Daoy (cell line): Measurements from ENCODE around the gene B4GALT7. TPM values are rescaled to one million over a fixed set of nuclear protein-coding genes. Genes with fewer than 3 reads are reported as not detected.
A peak's percentile ranks its signal among the peaks of the same experiment; 100 is the strongest.

Source experiments
- DNase-seq: peaks from one replicate; pipeline ENCODE4 v3.0.0-alpha.2; 2015; ENCODE audit warnings: low read depth
- total RNA-seq: library from RNA; depleted of rRNA; stranded (reverse); fragments of >200 nt; shearing (Covaris generic); gene quantifications from 2 replicates; pipeline ENCODE4 v1.2.3, GENCODE V29; 2014

B4GALT7 gene
- total RNA-seq, 1 experiment from 2014 or later = 35.1 TPM

DNA sequence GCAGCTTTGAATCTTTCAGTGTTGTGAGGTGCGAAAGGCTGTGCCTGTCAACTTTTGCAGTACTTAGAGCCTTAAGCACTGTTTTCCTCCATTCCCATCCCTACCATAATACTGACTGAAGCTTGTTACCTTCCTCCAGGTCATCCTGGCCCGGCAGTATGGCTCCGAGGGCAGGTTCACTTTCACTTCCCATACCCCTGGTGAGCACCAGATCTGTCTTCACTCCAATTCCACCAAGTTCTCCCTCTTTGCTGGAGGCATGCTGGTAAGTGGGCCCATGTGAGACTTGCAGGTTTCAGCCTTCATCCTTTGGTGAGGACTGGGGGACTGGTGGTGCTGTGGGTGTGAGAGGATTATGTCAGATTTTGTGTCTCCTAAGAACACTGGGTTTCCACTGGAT is 6.4 kb upstream of the B4GALT7 start:
- DNase-seq = no peak

GRCh38 chr5:177594071-177594470 is 5.9 kb upstream of the B4GALT7 start:
- no peak for DNase-seq

GRCh38 chr5:177595026-177595585 is 4.8 kb upstream of the B4GALT7 start:
- no peak for DNase-seq

DNA sequence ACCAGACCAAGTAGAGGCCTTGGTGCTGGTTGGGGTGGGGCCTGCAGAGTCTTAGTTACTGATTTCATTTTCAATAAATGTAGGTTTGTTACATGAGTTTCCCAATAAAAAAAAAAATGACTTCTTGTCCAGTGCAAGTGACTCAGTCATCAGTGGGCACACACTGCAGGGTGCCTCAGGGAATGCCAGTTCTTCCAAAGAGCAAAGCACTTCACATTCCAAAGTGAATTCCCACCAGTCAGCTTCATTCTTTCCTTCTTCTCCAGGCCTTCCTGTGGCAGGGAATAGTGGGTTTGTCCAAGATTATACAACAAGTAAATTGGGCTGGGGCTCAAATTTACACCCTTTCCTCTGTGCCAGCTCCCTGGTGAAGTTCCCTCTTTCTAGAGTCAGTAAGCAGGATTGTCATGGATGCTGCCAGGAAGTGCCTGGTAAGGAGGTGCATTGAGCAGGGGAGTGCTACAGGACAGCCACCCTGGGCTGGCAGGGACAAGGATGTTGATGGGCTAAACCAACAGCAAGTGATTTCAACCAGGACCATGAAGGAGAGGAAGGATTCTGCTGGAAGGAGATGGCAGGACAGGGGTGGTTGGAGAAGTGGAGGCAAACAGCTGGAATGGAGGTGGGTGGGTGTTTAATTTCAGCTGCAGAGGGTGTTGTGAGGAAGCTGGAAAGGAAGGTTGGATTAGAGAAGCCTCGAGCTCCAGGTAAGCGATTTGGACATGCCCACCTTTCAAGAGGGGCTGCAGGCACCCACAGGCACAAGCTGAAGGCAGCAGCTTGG is 3.7 kb upstream of the B4GALT7 start:
- no peak for DNase-seq

GRCh38 chr5:177596775-177597238 is 3.1 kb upstream of the B4GALT7 start:
- DNase-seq = no peak

GRCh38 chr5:177598477-177598876 is 1.5 kb upstream of the B4GALT7 start:
- peak; percentile 54 for DNase-seq

- peak; percentile 33 for DNase-seq
Measured at GRCh38 chr5:177600508-177601018, 631 bp downstream of the B4GALT7 start.

DNA sequence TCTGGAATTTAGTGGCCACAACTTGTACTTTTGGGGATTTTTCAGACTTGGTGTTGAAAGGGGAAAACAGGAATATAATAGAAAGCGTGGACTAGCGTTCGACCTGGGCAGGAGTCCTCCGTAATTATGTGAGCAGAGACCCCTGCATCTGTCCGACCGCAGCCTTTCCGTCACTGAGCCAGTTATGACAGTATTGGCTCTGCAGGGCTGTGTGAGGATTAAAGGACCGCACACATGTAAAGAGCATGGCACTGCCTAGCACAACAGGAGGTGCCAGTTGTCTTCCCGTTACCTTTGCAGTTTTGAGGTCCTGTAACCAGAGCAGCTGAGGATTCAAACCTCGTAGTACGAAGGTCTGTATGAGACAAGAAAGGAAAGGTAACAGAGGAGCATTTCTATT is 1.2 kb downstream of the B4GALT7 start:
- DNase-seq = no peak

DNA sequence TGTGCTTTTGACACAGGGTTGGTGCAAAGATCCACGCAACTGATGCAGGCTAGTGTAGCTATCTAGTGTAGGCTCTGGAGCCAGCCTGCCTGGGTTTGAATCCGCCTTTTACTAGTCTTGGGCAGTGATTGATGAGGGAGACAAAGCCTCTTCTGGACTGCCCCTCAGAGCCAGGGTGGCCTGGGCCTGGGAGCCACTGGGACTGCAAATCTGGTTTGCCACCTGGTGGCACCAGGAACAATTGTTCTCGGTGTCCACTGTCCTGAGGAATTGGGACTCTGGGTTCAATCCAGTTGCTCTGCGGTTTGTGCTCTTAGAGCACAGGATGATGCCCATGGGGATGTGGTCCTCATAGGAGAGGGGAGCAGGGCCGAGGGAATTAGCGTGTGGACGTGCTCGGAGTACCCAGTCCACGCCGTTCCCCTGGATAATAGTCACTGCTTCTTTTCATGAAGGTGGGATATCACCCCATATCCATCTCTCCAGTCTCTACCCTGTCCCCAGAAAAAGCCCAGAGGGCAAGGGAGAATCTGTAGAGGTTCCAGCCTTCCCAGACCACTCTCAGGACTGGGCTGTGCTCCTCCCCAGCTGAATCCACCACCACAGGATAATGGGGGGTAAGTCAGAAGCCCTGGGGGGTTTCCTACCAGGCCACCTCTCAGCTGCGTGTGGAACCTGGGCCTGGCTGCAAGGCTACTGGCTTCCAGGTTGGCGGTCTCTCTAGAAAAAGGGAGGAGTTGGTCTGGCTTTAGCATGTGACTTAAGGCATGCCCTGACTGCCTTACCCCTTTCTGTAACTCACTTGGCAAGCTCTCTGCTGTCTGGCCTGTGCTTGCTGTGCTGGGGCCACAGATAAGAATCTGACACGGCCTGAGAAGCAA is 1.9 kb downstream of the B4GALT7 start:
- no peak for DNase-seq

DNA sequence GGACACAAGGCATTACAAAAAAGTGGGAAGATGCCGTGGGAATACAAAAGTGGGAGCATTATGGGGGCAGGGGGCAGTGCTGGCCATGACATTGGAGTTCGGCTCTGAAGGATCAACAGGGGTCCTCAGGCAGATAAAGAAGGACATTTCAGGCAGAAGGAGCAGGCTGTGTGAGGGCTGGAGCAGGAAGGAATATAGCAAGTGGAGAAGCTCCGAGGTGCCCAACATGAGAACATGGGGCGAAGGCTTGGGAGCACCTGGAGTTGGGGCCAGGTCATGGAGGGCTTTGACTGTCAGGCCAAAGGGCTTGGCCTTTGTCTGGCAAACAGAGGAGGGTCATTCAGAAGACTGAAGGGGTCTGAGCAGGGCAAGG is 2.5 kb downstream of the B4GALT7 start:
- DNase-seq = no peak

GRCh38 chr5:177603631-177604030 is 3.7 kb downstream of the B4GALT7 start:
- no peak for DNase-seq

DNA sequence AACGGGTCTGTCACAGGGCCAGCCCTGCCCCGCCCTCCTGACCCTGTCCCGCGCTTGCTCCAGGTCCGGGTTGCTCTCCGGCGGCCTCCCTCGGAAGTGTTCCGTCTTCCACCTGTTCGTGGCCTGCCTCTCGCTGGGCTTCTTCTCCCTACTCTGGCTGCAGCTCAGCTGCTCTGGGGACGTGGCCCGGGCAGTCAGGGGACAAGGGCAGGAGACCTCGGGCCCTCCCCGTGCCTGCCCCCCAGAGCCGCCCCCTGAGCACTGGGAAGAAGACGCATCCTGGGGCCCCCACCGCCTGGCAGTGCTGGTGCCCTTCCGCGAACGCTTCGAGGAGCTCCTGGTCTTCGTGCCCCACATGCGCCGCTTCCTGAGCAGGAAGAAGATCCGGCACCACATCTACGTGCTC is 4.2 kb downstream of the B4GALT7 start:
- DNase-seq = no peak

GRCh38 chr5:177604656-177605055 is 4.7 kb downstream of the B4GALT7 start:
- no peak for DNase-seq

- DNase-seq = no peak
Measured at GRCh38 chr5:177605078-177605477, 5.1 kb downstream of the B4GALT7 start.

DNA sequence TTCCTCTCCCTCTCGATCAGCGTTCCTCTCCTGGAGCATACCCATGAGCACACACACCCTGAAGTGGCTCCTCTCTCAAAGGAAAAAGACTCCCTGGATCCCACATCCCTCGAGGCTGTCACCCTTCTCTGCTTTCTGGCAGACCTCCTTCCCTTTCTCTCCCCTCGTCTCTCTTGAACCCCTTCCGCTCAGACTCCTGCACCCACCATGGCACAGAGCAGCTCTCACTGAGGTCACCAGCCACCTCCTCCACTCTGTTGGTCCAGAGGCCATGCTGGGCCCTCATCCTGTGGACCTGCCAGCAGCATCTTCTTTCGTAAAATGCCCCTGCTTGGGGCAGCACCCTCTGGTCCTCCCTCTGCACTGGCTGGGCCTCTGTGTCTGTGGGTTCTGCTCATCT is 5.7 kb downstream of the B4GALT7 start:
- no peak for DNase-seq

- no peak for DNase-seq
Measured at GRCh38 chr5:177606071-177607051, 6.4 kb downstream of the B4GALT7 start.

GRCh38 chr5:177607115-177607451 is 7.2 kb downstream of the B4GALT7 start:
- no peak for DNase-seq

- peak; percentile 83 for DNase-seq
Measured at GRCh38 chr5:177607452-177608192, 7.7 kb downstream of the B4GALT7 start.

GRCh38 chr5:177608243-177609075 is 8.5 kb downstream of the B4GALT7 start:
- DNase-seq = no peak
